Measurements from ENCODE around the gene LRP2.
A peak's percentile ranks its signal among the peaks of the same experiment; 100 is the strongest.
"Not testable (repeated sequence)": the region's sequence is repeated elsewhere in the genome, so short reads cannot be mapped to it uniquely, and the experiment has no call there.

LRP2 gene

DNA sequence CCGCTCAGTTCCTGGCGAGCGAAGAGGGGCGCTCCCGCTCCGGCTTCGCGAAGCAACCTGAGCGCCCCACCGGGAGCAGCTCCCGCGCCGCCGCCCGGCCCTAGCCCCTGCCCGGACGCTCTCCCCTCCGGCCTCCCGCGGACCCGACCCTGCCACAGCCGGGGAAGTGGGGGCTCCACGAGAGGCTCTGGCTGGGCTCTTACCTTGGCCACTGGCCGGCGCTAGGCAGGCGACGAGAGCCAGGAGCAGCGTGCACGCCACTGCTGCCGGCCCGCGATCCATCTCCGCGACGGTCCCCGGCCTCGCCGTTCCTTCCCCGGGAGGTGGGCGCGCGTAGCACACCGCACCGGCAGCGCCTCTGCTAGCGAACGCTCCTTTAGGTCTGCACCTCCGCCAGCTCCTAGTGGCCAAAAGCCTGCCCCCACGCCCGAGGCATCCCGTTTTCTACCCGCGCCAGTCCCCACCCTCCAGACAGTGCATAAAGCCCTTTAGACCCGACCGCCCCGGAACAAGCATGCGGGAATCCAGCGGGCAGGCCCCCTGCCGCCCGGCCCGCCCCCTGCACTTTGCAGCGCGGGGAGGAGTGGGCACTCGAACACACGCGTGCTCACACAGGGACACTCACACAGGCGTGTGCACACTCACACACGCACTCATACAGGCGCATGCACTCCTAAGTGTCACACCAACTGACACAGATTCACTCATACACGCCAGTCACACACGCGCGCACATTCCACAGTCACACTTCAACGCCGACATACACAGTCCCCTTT, at the start of gene LRP2:
TSS of gene LRP2 (minus strand) at position 417 of the 776 bp plus-strand sequence. CDS start at position 282, 135 bp downstream.
- DNase-seq (ENCODE audit: low read depth in 2 of 2): peak in 1 of 2 donors; percentile 3

DNA sequence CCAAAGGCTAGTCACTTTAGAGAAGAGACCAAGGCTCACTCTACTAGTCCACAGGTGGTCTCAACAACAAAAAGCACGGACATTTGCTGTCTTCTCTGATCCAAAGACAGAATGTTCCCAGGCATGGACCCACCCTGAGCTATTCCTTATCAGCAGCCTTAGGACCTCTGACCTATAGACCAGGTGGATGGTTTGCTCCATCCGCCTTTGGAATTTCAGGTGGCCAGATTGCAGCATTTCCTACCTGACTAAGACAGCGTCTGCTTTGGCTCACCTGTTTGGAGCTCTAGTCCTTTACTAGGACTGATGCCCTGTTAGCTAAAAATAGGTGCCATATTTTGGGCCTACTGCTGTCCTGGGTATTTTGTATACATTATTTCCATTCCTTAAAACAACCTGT, 44.6 kb upstream of the LRP2 start:
- no peak for DNase-seq (ENCODE audit: low read depth in 2 of 2)

DNA sequence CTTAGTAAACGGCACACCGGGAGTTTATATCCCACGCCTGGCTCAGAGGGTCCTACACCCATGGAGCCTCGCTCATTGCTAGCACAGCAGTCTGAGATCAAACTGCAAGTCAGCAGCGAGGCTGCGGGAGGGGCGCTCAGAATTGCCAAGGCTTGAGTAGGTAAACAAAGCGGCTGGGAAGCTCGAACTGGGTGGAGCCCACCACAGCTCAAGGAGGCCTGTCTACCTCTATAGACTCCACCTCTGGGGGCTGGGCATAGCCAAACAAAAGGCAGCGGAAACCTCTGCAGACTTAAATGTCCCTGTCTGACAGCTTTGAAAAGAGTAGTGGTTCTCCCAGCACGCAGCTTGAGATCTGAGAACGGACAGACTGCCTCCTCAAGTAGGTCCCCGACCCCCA, 37.2 kb upstream of the LRP2 start:
- not testable (repeated sequence) for DNase-seq (ENCODE audit: low read depth in 2 of 2)

GRCh38 chr2:169397697-169398096, 35.4 kb upstream of the LRP2 start:
- no peak for DNase-seq (ENCODE audit: low read depth in 2 of 2)

DNA sequence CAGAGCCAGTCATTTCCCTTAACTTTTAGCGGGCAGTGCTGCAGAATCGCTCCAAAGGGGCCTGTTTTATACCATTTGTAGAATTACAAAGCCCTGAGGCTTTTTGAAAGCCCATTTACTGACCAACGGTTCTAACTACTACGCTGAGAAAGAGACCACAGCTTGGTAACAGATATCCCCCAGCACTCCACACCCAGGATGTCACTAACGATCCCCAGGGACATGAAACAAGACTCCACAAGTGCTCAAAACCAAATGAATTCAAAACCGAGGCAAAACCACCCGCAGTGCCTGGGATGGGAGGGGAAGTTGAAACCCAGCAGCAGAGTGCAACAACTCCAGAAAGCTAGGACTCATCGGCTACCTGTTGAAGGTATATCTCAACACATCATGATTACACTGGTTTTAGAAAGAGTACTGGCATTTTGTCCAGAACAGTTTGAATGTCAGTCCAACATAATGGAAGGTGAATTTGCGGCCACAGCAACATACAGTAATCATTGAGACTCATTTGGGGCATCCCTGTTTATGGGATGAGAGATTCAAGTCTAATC, 33.6 kb upstream of the LRP2 start:
- DNase-seq (ENCODE audit: low read depth in 2 of 2): no peak

GRCh38 chr2:169393068-169393590, 30.8 kb upstream of the LRP2 start:
- DNase-seq (ENCODE audit: low read depth in 2 of 2): no peak

DNA sequence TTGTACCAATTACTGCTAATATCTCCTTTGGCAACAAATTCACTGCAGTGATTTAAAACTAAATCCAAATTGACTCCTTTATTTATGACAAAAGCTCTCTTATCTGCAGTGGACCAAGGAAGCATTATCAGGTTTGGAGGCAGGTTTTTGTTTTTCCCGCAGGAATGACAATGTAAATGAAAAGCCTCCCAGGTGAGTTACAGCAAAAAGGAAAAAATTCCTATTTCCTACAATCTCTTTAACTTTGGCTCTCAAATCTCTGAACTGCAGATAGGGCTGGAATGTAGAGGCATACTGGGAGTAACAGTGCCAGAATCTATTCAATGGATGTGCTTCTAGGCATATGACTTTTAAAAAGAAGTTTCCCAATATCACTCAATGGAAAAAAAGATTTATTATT, 28.9 kb upstream of the LRP2 start:
- no peak for DNase-seq (ENCODE audit: low read depth in 2 of 2)

GRCh38 chr2:169388161-169388560, 25.8 kb upstream of the LRP2 start:
- DNase-seq (ENCODE audit: low read depth in 2 of 2): no peak

DNA sequence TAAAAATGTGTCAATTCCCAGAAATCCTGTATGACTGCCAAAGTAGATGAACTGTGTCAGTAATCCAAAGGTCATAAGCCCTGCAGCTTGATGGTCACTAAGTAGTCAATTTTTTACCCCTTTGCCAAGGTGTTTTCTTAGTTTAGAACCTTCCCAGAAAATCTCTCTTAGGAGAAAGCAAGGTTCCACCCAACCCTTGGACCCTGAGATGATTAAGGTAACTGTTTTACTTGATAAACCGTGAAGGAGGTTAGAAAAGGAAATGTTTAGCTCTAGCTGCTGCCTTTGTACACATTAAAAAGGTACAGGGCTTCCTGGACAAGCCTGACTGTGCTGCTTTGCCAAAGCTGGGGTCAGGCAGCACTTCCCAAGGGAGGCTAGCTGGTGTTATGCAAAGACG, 24.4 kb upstream of the LRP2 start:
- no peak for DNase-seq (ENCODE audit: low read depth in 2 of 2)

- DNase-seq (ENCODE audit: low read depth in 2 of 2): no peak
These were observed 22.5 kb upstream of the LRP2 start for GRCh38 chr2:169384816-169385215.

DNA sequence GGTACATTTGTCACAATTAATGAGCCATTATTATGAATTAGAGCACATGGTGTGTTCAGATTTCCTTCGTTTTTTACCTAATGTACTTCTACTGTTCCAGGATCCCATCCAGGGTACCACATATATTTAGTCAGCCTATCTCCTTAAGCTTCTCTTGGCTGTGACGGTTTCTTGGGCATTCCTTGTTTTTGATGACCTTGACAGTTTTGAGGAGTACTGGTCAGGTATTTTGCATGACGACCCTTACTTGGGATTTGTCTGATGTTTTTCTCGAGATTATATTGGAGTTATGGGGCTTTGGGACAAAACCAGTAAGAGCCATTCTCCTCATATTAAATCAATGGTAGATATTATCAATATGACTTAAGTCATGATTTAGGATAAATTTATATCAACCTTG, 10.2 kb upstream of the LRP2 start:
- DNase-seq (ENCODE audit: low read depth in 2 of 2): no peak

DNA sequence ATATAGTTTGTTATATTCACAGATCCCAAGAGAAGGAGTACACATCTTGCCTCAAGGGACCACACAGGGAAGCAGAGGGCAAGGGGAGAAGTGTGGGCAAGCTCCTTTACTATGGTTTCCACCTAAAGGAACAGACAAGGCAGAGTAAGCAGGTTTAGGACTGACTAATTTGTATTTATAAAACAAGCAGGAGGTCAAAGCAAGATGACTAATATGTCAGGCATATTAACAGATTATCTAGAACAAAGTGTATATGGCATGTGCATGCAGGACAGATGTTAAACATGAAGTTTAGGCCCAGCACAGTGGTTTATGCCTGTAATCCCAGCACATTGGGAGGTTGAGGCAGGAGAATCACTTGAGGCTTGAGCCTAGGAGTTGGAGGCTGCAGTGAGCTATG, 3.7 kb upstream of the LRP2 start:
- DNase-seq (ENCODE audit: low read depth in 2 of 2): no peak

DNA sequence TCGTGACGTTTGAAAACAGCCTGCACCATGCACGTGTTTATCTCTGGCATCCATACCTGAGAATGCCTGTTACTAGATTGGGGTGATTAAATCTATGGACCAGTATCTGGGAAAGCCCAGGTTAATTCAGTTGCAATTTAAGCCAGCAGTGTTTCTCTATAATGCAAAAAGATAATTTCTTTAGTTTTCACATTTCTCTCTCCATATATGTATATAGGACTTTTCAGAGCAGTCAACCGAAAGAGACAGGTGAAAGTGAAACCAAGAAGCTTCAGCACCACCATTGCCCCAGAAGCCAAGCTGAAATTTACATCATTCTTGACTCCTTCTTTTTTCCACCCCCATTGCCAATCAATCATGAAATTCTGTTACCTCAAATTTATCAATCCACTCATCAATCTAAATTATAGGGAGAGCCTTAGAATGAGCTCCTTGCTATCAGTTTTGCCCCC, 2.7 kb upstream of the LRP2 start:
- DNase-seq (ENCODE audit: low read depth in 2 of 2): no peak

DNA sequence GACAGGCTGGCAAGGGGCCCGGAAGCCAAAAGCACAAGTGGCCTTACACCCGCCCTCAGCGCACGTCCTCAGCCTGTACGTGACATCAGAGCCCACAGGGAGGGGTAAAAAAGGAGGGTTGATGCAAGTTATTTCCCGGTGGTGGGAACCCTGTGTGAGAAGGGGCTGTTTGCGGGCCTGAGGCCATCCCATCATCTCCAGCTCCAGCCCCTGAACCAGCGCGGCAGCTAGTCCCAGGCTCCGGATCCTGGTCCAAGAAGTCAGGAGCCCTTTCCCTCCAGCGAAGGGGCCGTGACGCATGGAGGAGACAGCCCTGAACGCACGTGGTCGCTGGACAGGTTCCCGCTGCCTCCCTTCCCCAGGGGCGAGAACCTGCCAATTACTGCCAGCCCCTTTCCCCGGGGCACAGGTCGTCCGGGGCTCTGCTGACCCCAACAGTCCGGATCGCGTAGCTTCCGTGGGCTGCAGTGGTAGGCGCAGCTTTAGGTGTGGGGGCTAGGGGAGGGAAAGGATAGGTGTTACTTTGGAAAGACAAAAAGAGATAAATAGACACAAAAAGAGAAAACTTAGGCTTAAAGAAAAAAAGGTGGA, 1.3 kb upstream of the LRP2 start:
- peak in 1 of 2 donors; percentile 23 for DNase-seq (ENCODE audit: low read depth in 2 of 2)

DNA sequence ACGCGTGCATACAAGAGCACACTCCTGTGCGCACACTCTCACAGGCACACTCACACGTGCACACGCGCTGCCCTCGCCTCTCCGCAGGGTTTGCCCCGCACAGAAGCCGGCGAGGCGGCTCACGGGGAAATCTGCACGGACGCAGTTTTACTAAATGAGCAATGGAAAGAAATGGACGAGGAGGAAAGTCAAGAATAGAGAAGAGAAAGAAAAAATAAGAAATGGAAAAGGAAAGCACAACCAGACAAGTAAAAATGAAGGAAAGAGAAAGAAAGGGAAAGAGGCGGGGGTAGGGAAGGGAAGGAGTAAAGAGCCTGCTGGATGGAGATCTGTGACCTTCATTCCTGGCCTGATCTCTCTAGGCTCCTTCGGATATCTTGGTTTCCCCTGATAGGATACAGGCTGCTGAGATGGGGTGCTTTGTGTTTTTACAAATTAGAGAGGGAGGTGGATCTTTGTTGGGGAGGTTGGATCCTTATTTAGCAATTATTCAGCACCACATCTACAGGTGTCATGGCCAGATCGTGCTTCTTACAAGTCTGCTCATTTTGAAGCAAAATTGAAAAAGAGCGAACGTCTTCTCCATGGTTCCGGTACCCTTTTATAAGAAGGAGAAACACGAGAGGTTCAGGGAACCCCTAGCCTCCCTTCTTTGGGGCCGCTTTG, 693 bp upstream of the LRP2 start:
- DNase-seq (ENCODE audit: low read depth in 2 of 2): no peak

DNA sequence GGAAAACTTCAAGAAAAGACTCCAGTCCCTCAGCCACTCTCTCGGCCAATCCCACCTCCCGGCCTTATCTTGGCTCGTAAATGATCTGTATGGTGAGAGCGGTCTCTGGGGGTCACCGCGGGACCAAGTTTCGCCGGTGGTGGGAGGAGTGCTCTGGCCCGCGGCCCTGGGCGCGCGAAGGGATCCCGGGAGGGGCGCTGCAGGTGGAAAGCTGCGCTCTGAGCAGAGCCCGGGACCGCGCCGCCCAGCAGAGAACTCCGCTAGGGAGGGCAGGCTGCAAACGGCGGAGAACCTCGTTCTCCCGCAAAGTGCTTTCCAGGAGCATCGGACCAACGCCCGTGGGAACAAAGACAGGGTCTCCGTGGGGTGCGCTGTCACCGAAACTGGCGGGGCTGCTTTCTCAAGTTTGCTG, 622 bp downstream of the LRP2 start:
- DNase-seq (ENCODE audit: low read depth in 2 of 2): no peak

GRCh38 chr2:169360984-169361705, 1.2 kb downstream of the LRP2 start:
- DNase-seq (ENCODE audit: low read depth in 2 of 2): no peak

DNA sequence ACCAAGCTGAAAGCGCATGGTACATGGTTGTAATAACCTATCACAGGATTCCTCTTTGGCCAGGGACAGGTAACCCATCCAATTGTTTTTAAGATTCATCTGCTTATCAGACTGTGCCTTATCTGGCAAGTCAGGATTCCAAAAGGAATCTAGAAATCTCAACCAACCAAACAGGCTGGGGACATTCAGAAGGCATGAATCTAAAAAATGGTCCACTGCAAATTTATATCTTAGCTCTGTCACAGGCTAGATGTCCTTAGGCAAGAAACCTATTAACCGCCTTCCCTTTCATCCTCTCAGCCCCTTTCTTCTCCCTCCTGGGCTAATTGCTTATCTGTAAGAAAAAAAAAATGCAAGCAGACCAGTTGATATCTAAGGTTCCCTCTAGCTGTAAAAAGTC, 4.3 kb downstream of the LRP2 start:
- DNase-seq (ENCODE audit: low read depth in 2 of 2): no peak

DNA sequence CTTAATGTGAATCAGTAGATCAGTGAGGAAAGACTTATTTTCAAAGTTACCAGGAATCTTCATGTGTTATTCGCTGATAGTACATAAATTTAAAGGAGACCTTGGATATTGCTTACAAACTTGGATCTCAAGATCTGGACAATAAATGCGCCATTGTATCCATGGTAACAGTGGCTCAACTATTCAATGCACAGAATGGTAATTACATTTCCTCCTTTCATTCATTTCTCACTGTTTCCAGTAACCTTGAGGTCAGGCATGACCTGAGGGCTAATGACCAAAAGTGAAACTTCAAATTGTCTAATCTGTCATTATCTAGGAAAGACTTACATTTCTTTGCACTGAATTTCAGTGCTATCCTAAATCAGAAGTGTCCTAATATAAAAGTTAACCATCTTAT, 8.1 kb downstream of the LRP2 start:
- DNase-seq (ENCODE audit: low read depth in 2 of 2): no peak

DNA sequence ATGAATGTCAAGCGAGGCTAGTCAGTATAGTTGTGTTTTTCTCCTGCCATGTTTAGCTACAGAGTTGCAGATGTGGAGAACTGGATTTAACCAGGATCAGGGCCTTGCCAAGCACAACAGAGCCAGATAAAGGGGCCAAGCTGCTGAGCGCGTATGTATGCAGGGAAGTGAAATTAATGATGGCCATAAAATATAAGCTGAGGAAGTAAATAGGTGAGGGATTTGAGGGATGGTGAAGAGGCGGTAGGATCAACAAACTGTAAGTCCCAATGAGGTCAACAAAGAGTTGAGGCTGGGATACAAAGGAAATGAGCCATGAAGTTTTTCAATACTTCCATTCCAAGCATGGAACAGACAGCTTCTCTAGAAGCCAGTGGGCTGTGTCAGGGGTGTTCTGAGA, 10.6 kb downstream of the LRP2 start:
- no peak for DNase-seq (ENCODE audit: low read depth in 2 of 2)

DNA sequence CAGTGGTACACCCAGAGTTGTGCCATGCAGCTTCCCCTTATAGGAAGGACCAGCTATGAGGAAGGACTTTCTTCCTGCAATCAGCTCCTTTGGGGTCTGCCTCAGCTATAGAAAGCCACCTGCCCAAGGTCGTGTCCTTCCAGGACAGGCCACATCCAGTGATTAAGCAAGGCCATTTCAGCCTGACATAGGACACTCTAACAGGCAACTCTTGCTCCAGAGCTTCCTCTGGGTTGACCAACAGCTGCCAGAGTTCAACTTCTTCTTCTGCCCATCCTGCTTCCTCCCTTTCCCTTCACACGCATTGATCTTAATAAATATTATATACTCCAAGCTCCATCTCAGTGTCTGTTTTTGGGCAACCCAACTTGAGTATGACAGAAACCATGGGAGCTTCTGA, 12.8 kb downstream of the LRP2 start:
- DNase-seq (ENCODE audit: low read depth in 2 of 2): no peak
